ENCODE results near the gene HTR2C. TPM values are rescaled to one million over a fixed set of nuclear protein-coding genes. Genes with fewer than 3 reads are reported as not detected.
"Not testable (repeated sequence)": the region's sequence is repeated elsewhere in the genome, so short reads cannot be mapped to it uniquely, and the experiment has no call there.

Gene HTR2C
- total and polyA plus RNA-seq, 9 donors = not detected

GRCh38 chrX:114599305-114599704 is 15.4 kb downstream of the HTR2C start:
- intact Hi-C loops (cut with DNase I) = no loop called here
- H3K4me1 ChIP-seq (ENCODE audit: insufficient read depth) = no peaks in the 10 kb centered on the region
- WGBS, 3 donors = 46 to 50% (median 50%) methylated on average over 1 of the region's 1 CpG
- H3K27me3 ChIP-seq = no peaks in the 10 kb centered on the region
- H3K4me3 ChIP-seq = no peak overlapping the region
- no peak for DNase-seq
- H3K27ac ChIP-seq = no peak overlapping the region
- TF ChIP-seq CTCF (IDR thresholded peaks at IDR 0.05) (no peak), EP300 (IDR thresholded peaks at IDR 0.05) (no peak), POLR2A (IDR thresholded peaks at IDR 0.05) (no peak)
- no peaks in the 10 kb centered on the region for H3K36me3 ChIP-seq
- H3K9me3 ChIP-seq = no peaks in the 10 kb centered on the region

GRCh38 chrX:114599911-114600310 is 16.0 kb downstream of the HTR2C start:
- no peaks in the 10 kb centered on the region for H3K36me3 ChIP-seq
- 48 to 57% (median 49%) methylated on average over 4 of the region's 4 CpGs for WGBS, 3 donors
- no peaks in the 10 kb centered on the region for H3K27me3 ChIP-seq
- no peak overlapping the region for H3K27ac ChIP-seq
- no peaks in the 10 kb centered on the region for H3K4me1 ChIP-seq (ENCODE audit: insufficient read depth)
- no peak for TF ChIP-seq EP300 (IDR thresholded peaks at IDR 0.05)
- TF ChIP-seq CTCF (IDR thresholded peaks at IDR 0.05) = no peak
- TF ChIP-seq POLR2A (IDR thresholded peaks at IDR 0.05) = no peak
- intact Hi-C loops (cut with DNase I) = no loop called here
- no peak overlapping the region for H3K4me3 ChIP-seq
- no peaks in the 10 kb centered on the region for H3K9me3 ChIP-seq
- no peak for DNase-seq

GRCh38 chrX:114606619-114607018 is 22.7 kb downstream of the HTR2C start:
- DNase-seq; H3K4me3 ChIP-seq; intact Hi-C loops (cut with DNase I): not testable (repeated sequence)

GRCh38 chrX:114611018-114611619 is 27.2 kb downstream of the HTR2C start:
- no peak overlapping the region for H3K4me3 ChIP-seq
- H3K9me3 ChIP-seq = no peaks in the 10 kb centered on the region
- H3K4me1 ChIP-seq (ENCODE audit: insufficient read depth) = no peaks in the 10 kb centered on the region
- TF ChIP-seq CTCF (IDR thresholded peaks at IDR 0.05) = peak in 2 of 3 donors; percentile 27 to 42
- TF ChIP-seq POLR2A (IDR thresholded peaks at IDR 0.05) = no peak
- 48 to 62% (median 50%) methylated on average over 11 of the region's 11 CpGs for WGBS, 3 donors
- H3K36me3 ChIP-seq = no peaks in the 10 kb centered on the region
- H3K27ac ChIP-seq = no peak overlapping the region
- peak in 1 of 5 donors; percentile 24 for DNase-seq
- no peaks in the 10 kb centered on the region for H3K27me3 ChIP-seq
- intact Hi-C loops (cut with DNase I) = no loop called here

More at GRCh38 chrX:114606619-114607018, 22.7 kb downstream of the HTR2C start:
- WGBS, 3 donors = 72 to 89% (median 79%) methylated on average over 10 of the region's 10 CpGs
- not testable (repeated sequence) for H3K4me1 ChIP-seq (ENCODE audit: insufficient read depth); H3K9me3 ChIP-seq; H3K27me3 ChIP-seq; H3K27ac ChIP-seq; H3K36me3 ChIP-seq

GRCh38 chrX:114615765-114616164 is 31.9 kb downstream of the HTR2C start:
- no peaks in the 10 kb centered on the region for H3K36me3 ChIP-seq
- no peak for DNase-seq
- no peaks in the 10 kb centered on the region for H3K9me3 ChIP-seq
- no peaks in the 10 kb centered on the region for H3K27me3 ChIP-seq
- no peaks in the 10 kb centered on the region for H3K4me1 ChIP-seq (ENCODE audit: insufficient read depth)
- H3K4me3 ChIP-seq = no peak overlapping the region
- intact Hi-C loops (cut with DNase I) = no loop called here
- H3K27ac ChIP-seq = no peak overlapping the region
- TF ChIP-seq EP300 (IDR thresholded peaks at IDR 0.05) = no peak
- TF ChIP-seq CTCF (IDR thresholded peaks at IDR 0.05) = no peak
- no peak for TF ChIP-seq POLR2A (IDR thresholded peaks at IDR 0.05)

Data from ovary (tissue), 9 donors.